Mesodermal cell (in vitro differentiated cells): ENCODE data around the gene CHST11.

ENCODE experiments used
- H3K27ac ChIP-seq: 2 replicates; pipeline ENCODE4 v1.7.0; 2013; ENCODE audit warnings: mild to moderate bottlenecking, low read depth, low read length, moderate library complexity; ENCODE audit not compliant: severe bottlenecking
- H3K36me3 ChIP-seq: 2 replicates; pipeline ENCODE4 v1.7.1; 2013; ENCODE audit warnings: mild to moderate bottlenecking, low read length, moderate library complexity; ENCODE audit not compliant: control insufficient read depth, insufficient read depth
- H3K4me1 ChIP-seq: one replicate; pipeline ENCODE4 v1.7.1; 2013; ENCODE audit warnings: mild to moderate bottlenecking, low read length; ENCODE audit not compliant: insufficient read depth, control insufficient read depth, poor library complexity, severe bottlenecking
- H3K4me3 ChIP-seq: 2 replicates; pipeline ENCODE4 v1.7.0; 2013; ENCODE audit warnings: low read length, control low read depth, mild to moderate bottlenecking; ENCODE audit not compliant: insufficient read depth, poor library complexity, severe bottlenecking; ENCODE audit errors: extremely low read depth
- H3K9me3 ChIP-seq: 2 replicates; pipeline ENCODE4 v1.7.1; 2013; ENCODE audit warnings: mild to moderate bottlenecking, low read length, moderate library complexity; ENCODE audit not compliant: control insufficient read depth
- WGBS, 2 experiments: methylation state at CpG; one replicate each; pipeline ENCODE4 v1.1.5; 2013; ENCODE audit warnings: missing lambda C conversion rate in 2 of 2; ENCODE audit not compliant: insufficient coverage in 2 of 2; 5-methylcytosine and 5-hydroxymethylcytosine counted together

Gene CHST11

DNA sequence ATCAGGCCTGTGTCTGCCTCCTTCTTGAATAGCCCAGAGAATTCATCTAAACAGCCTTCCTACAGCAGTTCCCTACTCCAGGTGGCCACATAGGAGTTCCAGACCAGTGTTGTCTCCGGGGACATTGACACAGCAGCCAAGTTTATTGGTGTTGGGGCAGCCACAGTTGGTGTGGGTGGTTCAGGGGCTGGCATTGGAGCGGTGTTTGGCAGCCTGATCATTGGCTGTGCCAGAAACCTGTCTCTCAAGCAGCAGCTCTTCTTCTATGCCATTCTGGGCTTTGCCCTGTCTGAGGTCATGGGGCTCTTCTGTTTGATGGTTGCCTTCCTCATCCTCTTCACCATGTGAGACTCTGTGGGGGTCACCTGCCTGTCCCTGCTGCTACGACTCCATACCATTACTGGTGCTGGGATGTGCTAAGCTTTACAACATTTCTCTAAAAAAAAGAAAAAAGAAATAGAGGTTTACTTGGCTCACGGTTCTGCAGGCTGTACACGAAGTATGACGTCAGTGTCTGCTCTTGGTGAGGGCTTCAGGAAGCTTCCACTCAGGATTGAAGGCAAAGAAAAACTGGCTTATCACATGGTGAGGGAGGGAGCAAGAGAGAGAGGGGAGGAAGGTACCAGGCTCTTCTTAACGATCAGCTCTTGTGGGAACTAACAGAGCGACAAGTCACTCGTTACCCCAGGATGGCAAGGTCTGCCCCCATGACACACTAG is 57.5 kb downstream of the CHST11 start:
- Histone ChIP-seq H3K36me3 (no peaks in the 10 kb centered on the region), H3K4me1 (peaks cover 5% of the 10 kb centered on the region), H3K4me3 (no peak overlapping the region), H3K27ac (no peak overlapping the region), H3K9me3 (no peaks in the 10 kb centered on the region)
- WGBS, 2 experiments, result 97% methylated on average over 6 to 8 of the region's 9 CpGs

GRCh38 chr12:104515899-104516298 is 59.2 kb downstream of the CHST11 start:
- WGBS, 2 experiments, result no CpG with 5 or more reads among the region's 1 CpG
- Histone ChIP-seq H3K4me1 (peaks cover 5% of the 10 kb centered on the region), H3K36me3 (no peaks in the 10 kb centered on the region), H3K4me3 (no peak overlapping the region), H3K27ac (no peak overlapping the region), H3K9me3 (no peaks in the 10 kb centered on the region)

DNA sequence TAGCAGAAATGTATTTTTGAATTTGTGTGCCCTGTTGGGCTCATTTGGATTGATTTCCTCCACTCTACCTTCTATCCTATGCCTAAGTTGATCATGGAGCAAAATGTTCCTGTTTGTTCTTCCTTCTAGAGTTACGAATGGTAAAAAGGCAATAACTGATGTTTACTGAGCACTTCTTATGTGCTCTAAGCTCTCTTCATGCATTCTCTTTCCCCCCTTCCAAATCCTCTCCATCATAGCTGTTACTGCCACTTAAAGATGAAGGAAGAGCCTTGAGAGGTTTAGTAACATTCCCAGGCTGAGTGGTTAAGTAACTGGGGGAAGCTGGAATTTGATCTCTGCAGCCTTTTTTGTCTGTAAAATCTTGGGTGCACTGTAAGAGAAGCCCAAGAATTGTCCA is 60.1 kb downstream of the CHST11 start:
- Histone ChIP-seq H3K4me3 (no peak overlapping the region), H3K4me1 (peaks cover 5% of the 10 kb centered on the region), H3K9me3 (no peaks in the 10 kb centered on the region), H3K36me3 (no peaks in the 10 kb centered on the region), H3K27ac (no peak overlapping the region)
- no CpG with 5 or more reads among the region's 1 CpG for WGBS, 2 experiments

- no peaks in the 10 kb centered on the region for H3K9me3 ChIP-seq
- H3K4me1 ChIP-seq, result peaks cover 5% of the 10 kb centered on the region
- no peak overlapping the region for H3K4me3 ChIP-seq
- WGBS, 2 experiments, result 95 to 99% methylated on average over 9 to 10 of the region's 10 CpGs
- no peaks in the 10 kb centered on the region for H3K36me3 ChIP-seq
- H3K27ac ChIP-seq, result no peak overlapping the region
Observed at GRCh38 chr12:104517880-104518279, 61.1 kb downstream of the CHST11 start.

DNA sequence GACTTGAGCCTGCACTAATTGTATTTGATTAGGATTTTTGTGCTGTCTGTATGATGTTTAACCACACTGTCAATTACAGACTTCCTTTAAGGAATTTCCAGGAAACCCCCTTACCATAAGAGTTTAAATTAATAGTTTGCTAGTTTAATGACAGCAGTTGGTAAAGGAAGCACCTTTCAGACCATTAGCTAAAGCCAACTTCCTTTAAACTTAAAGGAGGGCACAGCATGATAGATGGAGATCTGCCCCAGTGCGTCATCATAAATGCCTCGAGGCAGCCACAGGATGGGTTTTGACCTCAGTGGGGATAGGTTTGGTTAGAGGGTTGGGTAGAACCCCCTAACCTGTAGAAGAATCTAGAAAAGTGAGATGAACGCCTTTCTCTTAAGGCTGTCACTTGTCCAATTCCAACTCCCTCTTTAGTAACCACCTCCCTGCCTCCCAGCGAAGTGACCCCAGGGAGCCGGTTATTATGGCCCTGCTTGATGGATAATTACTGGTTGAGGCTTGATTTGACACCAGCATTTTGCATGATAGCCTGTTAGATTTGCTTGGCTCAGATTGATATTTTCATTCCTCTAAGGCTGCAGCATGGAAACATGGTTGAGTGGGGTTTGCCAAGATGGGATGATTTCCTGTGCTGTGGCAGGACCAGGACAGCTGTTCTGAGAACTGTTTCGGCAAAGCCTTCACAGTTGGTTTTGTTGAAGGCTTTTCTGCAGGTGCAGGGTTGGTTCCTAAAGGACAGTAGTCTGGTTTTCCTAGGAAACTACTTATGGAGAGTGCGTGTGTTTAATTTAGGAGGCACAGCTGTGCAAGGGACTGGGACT is 62.7 kb downstream of the CHST11 start:
- H3K9me3 ChIP-seq, result no peaks in the 10 kb centered on the region
- no peaks in the 10 kb centered on the region for H3K36me3 ChIP-seq
- no peak overlapping the region for H3K27ac ChIP-seq
- no peak overlapping the region for H3K4me3 ChIP-seq
- WGBS, 2 experiments, result 87 to 94% methylated on average over 2 of the region's 7 CpGs
- H3K4me1 ChIP-seq, result no peaks in the 10 kb centered on the region

- Histone ChIP-seq H3K4me3 (no peak overlapping the region), H3K4me1 (no peaks in the 10 kb centered on the region), H3K36me3 (no peaks in the 10 kb centered on the region), H3K27ac (no peak overlapping the region), H3K9me3 (no peaks in the 10 kb centered on the region)
- WGBS, 2 experiments, result 69 to 71% methylated on average over 1 to 3 of the region's 4 CpGs
Observed at GRCh38 chr12:104520242-104520900, 63.6 kb downstream of the CHST11 start.

DNA sequence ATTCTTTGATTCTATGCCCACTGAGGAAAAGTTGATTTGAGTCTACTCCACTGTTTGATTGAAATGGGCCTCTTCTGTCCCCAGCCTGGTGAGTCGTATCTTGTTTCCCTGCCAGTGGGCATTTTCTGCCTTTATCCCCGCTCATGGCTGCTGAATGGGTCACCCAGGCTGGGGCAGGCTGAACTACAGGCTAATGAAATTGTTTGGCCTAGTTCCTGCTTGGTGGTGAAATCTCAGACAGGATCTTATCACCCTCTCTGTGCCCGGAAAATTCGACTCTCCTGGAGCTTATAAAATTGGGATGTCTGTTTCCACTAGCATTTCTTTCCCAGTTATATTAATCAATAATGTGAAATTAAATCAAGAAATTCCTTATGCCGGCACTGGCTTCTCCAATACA is 65.0 kb downstream of the CHST11 start:
- Histone ChIP-seq H3K9me3 (no peaks in the 10 kb centered on the region), H3K4me3 (no peak overlapping the region), H3K4me1 (no peaks in the 10 kb centered on the region), H3K27ac (no peak overlapping the region), H3K36me3 (no peaks in the 10 kb centered on the region)
- WGBS, 2 experiments, result 83 to 88% methylated on average over 2 of the region's 5 CpGs

- no peak overlapping the region for H3K27ac ChIP-seq
- no CpG with 5 or more reads among the region's 4 CpGs for WGBS, 2 experiments
- no peaks in the 10 kb centered on the region for H3K36me3 ChIP-seq
- no peak overlapping the region for H3K4me3 ChIP-seq
- no peaks in the 10 kb centered on the region for H3K4me1 ChIP-seq
- H3K9me3 ChIP-seq, result no peaks in the 10 kb centered on the region
Observed at GRCh38 chr12:104522985-104523722, 66.4 kb downstream of the CHST11 start.

DNA sequence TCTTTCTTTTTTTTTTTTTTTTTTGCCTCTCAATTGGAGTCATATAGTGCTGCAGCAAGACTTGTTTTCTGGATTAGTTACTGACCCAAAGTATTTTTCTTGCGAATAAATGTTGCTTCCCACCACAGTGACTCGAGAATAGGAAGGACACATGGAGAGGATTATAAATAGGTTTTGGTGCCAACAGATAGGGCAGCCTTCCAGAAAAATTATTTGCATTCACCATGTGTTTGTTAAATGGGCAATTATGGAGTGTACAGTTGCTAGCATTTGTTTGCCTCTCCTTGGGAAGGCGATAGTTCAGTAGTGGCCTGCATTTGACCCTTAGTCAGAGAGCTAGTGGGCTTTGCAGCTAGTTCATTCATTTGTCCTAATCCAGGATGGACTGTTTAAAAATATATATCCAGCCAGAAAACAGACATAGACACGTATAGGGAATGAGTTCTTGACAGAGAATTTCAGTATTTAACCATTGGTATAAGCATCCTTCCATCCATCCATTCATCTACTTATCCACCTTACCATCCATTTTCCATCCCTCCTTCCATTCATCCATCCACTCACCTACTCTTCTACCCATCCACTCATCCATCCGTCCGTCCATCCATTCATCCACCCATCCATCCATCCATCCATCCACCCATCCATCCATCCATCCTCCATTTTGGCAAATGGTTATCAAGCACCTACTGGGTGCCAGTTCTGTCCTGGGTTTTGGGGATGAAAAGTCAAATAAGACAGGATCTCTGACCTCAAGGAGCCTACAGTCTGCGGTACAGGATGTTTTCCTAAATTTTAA is 67.5 kb downstream of the CHST11 start:
- Histone ChIP-seq H3K27ac (no peak overlapping the region), H3K36me3 (no peaks in the 10 kb centered on the region), H3K4me3 (no peak overlapping the region), H3K4me1 (no peaks in the 10 kb centered on the region), H3K9me3 (no peaks in the 10 kb centered on the region)
- 91% methylated on average over 6 of the region's 7 CpGs for WGBS, 2 experiments

DNA sequence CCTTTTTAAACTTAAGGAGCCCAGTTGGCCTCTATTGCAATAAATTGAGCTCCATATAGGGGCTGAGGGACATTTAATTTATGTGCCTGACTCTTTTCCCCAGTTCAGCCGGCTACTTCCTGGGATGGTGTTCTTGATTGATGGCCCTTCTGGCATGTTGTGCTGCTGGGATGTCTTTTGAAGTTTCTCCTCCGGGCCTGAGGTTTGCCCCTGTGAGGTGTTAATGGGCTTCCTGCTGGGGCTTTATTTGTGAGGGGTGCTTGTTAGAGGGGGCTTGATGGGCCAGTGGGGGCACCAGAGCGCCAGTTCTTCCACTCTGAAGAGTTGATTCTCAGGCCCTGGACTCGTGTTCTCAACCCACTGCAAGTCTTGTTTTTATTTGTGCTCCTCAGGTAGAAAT is 69.6 kb downstream of the CHST11 start:
- Histone ChIP-seq H3K4me3 (no peak overlapping the region), H3K9me3 (no peaks in the 10 kb centered on the region), H3K27ac (peak overlapping the region; percentile 4), H3K36me3 (no peaks in the 10 kb centered on the region), H3K4me1 (no peaks in the 10 kb centered on the region)
- 0 to 27% methylated on average over 2 of the region's 4 CpGs for WGBS, 2 experiments
